ENCODE results near the gene ARHGAP24. TPM values are rescaled to one million over a fixed set of nuclear protein-coding genes. Genes with fewer than 3 reads are reported as not detected.

ARHGAP24 gene
- total and polyA plus RNA-seq, 2 of the 13 experiments (the other 11 are each of a cell fraction or from before 2014, with no cell fraction given): 0.07 to 0.55 TPM

DNA sequence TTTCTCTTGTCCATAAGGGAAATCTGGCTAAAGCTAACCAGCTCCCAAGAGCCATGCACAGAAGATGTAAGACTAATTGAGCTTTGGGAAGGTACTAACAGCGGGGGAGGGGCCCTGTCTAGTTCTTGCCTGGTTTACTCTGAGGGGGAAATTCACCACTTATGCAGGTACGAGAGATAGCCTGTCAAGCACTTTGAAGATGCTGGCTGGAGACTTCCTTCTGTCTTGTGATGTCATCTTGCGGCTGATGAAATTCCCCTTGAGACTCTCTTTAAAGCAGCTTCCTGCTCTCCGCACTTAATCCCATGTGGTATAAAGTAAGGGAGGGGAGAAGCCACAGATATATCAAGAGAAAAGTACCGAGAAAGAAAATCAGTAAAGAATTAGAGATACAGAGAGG, 539.6 kb downstream of the ARHGAP24 start:
- Histone ChIP-seq H3K9ac (ENCODE audit: insufficient read depth, low read depth, low read length) (no peak overlapping the region), H3K9me3 (ENCODE audit: low read length) (no peaks in the 10 kb centered on the region), H4K20me1 (ENCODE audit: insufficient read depth, low read length) (no peaks in the 10 kb centered on the region), H3K27me3 (ENCODE audit: control insufficient read depth in 1 of 2, insufficient read depth in 2 of 2, low read length in 2 of 2) (no peaks in the 10 kb centered on the region), H3K79me2 (ENCODE audit: insufficient read depth, low read length) (no peaks in the 10 kb centered on the region), H3K4me1 (ENCODE audit: insufficient read depth, low read length) (no peaks in the 10 kb centered on the region), H3K4me2 (ENCODE audit: low read depth, low read length) (no peak overlapping the region), H3K27ac (ENCODE audit: extremely low read length, insufficient read depth, low read length) (no peak overlapping the region), H3K4me3 (replicated peaks in 1 of 3; ENCODE audit: insufficient read depth in 1 of 3, low read depth in 2 of 3, low read length in 3 of 3) (no peak overlapping the region), H2AFZ (ENCODE audit: low read length) (no peak overlapping the region), H3K36me3 (replicated peaks in 1 of 2; ENCODE audit: control insufficient read depth in 1 of 2, insufficient read depth in 2 of 2, low read length in 2 of 2) (no peaks in the 10 kb centered on the region)
- in situ Hi-C loops (cut with HindIII; ENCODE audit: extremely low pct_ligation_motif_present, low pct_unique_long_range_greater_than_20kb) (no loop called here), intact Hi-C loops (cut with micrococcal nuclease; ENCODE audit: unreplicated experiment) (no loop called here)
- DNase-seq (ENCODE audit: low spot score): no peak
- no TSS peak for BruUV-seq (replicated peaks)
- no peak for TF ChIP-seq DR1 (CRISPR knock-in tag; IDR thresholded peaks at IDR 0.05)
- TF ChIP-seq, protein P1, sequence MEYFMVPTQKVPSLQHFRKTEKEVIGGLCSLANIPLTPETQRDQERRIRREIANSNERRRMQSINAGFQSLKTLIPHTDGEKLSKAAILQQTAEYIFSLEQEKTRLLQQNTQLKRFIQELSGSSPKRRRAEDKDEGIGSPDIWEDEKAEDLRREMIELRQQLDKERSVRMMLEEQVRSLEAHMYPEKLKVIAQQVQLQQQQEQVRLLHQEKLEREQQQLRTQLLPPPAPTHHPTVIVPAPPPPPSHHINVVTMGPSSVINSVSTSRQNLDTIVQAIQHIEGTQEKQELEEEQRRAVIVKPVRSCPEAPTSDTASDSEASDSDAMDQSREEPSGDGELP (IDR thresholded peaks at IDR 0.05; ENCODE audit: borderline replicate concordance, low read depth): no peak
- no peak for TF ChIP-seq NR2F6 (IDR thresholded peaks at IDR 0.05)
- TF ChIP-seq NR2F6 (CRISPR knock-in tag; IDR thresholded peaks at IDR 0.05): no peak
- TF ChIP-seq PPARG (CRISPR knock-in tag; conservative IDR thresholded peaks at IDR 0.05): no peak
- TF ChIP-seq MEIS2 (CRISPR knock-in tag; IDR thresholded peaks at IDR 0.05): no peak
- TF ChIP-seq CEBPB (IDR thresholded peaks at IDR 0.05; ENCODE audit: borderline replicate concordance, low read depth, low read length): no peak
- TF ChIP-seq MEF2D (CRISPR knock-in tag; IDR thresholded peaks at IDR 0.05): no peak
- no peak for TF ChIP-seq ZNF496 (CRISPR knock-in tag; IDR thresholded peaks at IDR 0.05; ENCODE audit: insufficient replicate concordance)
- TF ChIP-seq, protein P2, sequence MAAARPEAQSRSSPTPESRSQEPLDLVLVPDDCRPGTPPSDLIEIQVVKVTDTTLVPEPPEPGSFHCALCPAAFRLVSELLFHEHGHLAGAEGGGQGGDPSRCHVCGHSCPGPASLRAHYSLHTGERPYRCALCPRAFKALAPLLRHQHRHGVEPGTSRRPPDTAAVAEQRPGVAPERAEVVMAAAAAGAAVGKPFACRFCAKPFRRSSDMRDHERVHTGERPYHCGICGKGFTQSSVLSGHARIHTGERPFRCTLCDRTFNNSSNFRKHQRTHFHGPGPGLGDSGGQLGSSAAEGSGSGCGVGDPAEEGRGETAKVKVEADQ (CRISPR knock-in tag; IDR thresholded peaks at IDR 0.05; ENCODE audit: borderline replicate concordance): no peak
- no peak for TF ChIP-seq MTA3 (CRISPR knock-in tag; IDR thresholded peaks at IDR 0.05)
- no peak for TF ChIP-seq KLF11 (CRISPR knock-in tag; IDR thresholded peaks at IDR 0.05)
- TF ChIP-seq DPF2 (CRISPR knock-in tag; IDR thresholded peaks at IDR 0.05; ENCODE audit: borderline replicate concordance, low read depth): no peak
- no peak for TF ChIP-seq ZBTB21 (CRISPR knock-in tag; IDR thresholded peaks at IDR 0.05)
- TF ChIP-seq IKZF1 (IDR thresholded peaks at IDR 0.05): no peak
- TF ChIP-seq, protein P3, sequence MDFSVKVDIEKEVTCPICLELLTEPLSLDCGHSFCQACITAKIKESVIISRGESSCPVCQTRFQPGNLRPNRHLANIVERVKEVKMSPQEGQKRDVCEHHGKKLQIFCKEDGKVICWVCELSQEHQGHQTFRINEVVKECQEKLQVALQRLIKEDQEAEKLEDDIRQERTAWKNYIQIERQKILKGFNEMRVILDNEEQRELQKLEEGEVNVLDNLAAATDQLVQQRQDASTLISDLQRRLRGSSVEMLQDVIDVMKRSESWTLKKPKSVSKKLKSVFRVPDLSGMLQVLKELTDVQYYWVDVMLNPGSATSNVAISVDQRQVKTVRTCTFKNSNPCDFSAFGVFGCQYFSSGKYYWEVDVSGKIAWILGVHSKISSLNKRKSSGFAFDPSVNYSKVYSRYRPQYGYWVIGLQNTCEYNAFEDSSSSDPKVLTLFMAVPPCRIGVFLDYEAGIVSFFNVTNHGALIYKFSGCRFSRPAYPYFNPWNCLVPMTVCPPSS (IDR thresholded peaks at IDR 0.05): no peak
- TF ChIP-seq ZNF383 (CRISPR knock-in tag; IDR thresholded peaks at IDR 0.05; ENCODE audit: borderline replicate concordance): no peak
- ChIA-PET POLR2A (no interaction called here), CTCF (ENCODE audit: low intra/inter-chr PET ratio, low total read pairs) (no interaction called here)
- FAIRE-seq: no peak
- WGBS (ENCODE audit: low lambda C conversion rate): 40% methylated on average over 5 of the region's 5 CpGs
- no peak for ATAC-seq

Data from HepG2 (cell line).